ENCODE results near the gene SRA1. TPM values are rescaled to one million over a fixed set of nuclear protein-coding genes. Genes with fewer than 3 reads are reported as not detected.

Gene SRA1
- total and polyA plus RNA-seq, 7 donors: 33.4 to 78.0 (median 37.9) TPM

GRCh38 chr5:140553657-140554056, 3.6 kb downstream of the SRA1 start:
- H3K27me3 ChIP-seq (ENCODE audit: insufficient read depth in 3 of 3, low read length in 2 of 3): no peaks in the 10 kb centered on the region
- intact Hi-C loops (cut with DNase I): no loop called here
- no peaks in the 10 kb centered on the region for H3K9me3 ChIP-seq
- DNase-seq (no peak), ATAC-seq (no peak)
- peaks cover 41% of the 10 kb centered on the region for H3K4me1 ChIP-seq
- peak overlapping the region; percentile 18 for H3K27ac ChIP-seq
- H3K4me3 ChIP-seq: no peak overlapping the region
- WGBS, 3 donors: 76 to 81% (median 80%) methylated on average over 2 of the region's 2 CpGs
- TF ChIP-seq, protein P1, sequence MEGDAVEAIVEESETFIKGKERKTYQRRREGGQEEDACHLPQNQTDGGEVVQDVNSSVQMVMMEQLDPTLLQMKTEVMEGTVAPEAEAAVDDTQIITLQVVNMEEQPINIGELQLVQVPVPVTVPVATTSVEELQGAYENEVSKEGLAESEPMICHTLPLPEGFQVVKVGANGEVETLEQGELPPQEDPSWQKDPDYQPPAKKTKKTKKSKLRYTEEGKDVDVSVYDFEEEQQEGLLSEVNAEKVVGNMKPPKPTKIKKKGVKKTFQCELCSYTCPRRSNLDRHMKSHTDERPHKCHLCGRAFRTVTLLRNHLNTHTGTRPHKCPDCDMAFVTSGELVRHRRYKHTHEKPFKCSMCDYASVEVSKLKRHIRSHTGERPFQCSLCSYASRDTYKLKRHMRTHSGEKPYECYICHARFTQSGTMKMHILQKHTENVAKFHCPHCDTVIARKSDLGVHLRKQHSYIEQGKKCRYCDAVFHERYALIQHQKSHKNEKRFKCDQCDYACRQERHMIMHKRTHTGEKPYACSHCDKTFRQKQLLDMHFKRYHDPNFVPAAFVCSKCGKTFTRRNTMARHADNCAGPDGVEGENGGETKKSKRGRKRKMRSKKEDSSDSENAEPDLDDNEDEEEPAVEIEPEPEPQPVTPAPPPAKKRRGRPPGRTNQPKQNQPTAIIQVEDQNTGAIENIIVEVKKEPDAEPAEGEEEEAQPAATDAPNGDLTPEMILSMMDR (IDR thresholded peaks at IDR 0.05): no peak
- peaks cover 4 to 48% of the 10 kb centered on the region in 2 donors for H3K36me3 ChIP-seq (ENCODE audit: insufficient read depth in 1 of 2, low read depth in 1 of 2)

DNA sequence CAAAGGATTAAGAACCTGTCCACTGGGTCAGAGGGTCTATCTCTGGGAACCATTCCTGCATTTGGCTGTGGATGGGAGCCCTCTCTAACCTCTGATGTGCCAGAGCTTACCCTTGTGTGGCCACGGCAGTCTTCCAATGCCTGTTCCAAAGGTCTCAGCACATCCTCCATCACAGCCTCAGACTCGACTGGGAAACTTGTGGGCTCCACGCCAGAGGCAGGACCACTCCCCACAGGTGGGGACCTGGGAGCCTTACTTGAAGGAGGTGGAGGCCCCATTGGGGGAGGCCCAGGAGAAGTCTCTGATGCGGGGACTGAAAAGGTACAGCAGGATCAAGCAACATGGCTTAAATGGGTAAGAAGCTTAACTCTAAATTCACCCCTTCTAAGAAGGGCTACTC, 5.4 kb downstream of the SRA1 start:
- 79 to 84% (median 82%) methylated on average over 4 of the region's 4 CpGs for WGBS, 3 donors
- intact Hi-C loops (cut with DNase I): no loop called here
- TF ChIP-seq, protein P1 (IDR thresholded peaks at IDR 0.05): no peak
- no peaks in the 10 kb centered on the region for H3K27me3 ChIP-seq (ENCODE audit: insufficient read depth in 3 of 3, low read length in 2 of 3)
- H3K4me1 ChIP-seq: peaks cover 55% of the 10 kb centered on the region
- no peak for ATAC-seq
- no peak for DNase-seq
- H3K9me3 ChIP-seq: no peaks in the 10 kb centered on the region
- H3K4me3 ChIP-seq: no peak overlapping the region
- peaks cover 4 to 41% of the 10 kb centered on the region in 2 donors for H3K36me3 ChIP-seq (ENCODE audit: insufficient read depth in 1 of 2, low read depth in 1 of 2)
- no peak overlapping the region for H3K27ac ChIP-seq

GRCh38 chr5:140550147-140551079, 6.9 kb downstream of the SRA1 start:
- no peak overlapping the region for H3K4me3 ChIP-seq
- H3K27ac ChIP-seq: peak overlapping the region; percentile 98
- no peaks in the 10 kb centered on the region for H3K27me3 ChIP-seq (ENCODE audit: insufficient read depth in 3 of 3, low read length in 2 of 3)
- WGBS, 3 donors: 73 to 81% (median 75%) methylated on average over 11 of the region's 11 CpGs
- H3K9me3 ChIP-seq: no peaks in the 10 kb centered on the region
- no peak for ATAC-seq
- H3K4me1 ChIP-seq: peaks cover 52% of the 10 kb centered on the region
- TF ChIP-seq, protein P1 (IDR thresholded peaks at IDR 0.05): no peak
- intact Hi-C loops (cut with DNase I): no loop called here
- DNase-seq: no peak
- H3K36me3 ChIP-seq (ENCODE audit: insufficient read depth in 1 of 2, low read depth in 1 of 2): peaks cover 4 to 47% of the 10 kb centered on the region in 2 donors

- no peaks in the 10 kb centered on the region for H3K27me3 ChIP-seq (ENCODE audit: insufficient read depth in 3 of 3, low read length in 2 of 3)
- H3K27ac ChIP-seq: peak overlapping the region; percentile 98
- peaks cover 43% of the 10 kb centered on the region for H3K4me1 ChIP-seq
- TF ChIP-seq, protein P1 (IDR thresholded peaks at IDR 0.05): no peak
- 26 to 44% (median 37%) methylated on average over 3 of the region's 3 CpGs for WGBS, 3 donors
- peak overlapping the region; percentile 23 for H3K4me3 ChIP-seq
- intact Hi-C loops (cut with DNase I): no loop called here
- H3K9me3 ChIP-seq: no peaks in the 10 kb centered on the region
- H3K36me3 ChIP-seq (ENCODE audit: insufficient read depth in 1 of 2, low read depth in 1 of 2): peaks cover 4 to 56% of the 10 kb centered on the region in 2 donors
- DNase-seq (peak; percentile 58 to 75), ATAC-seq (peak; percentile 33 to 44 (median 44))
These were observed 7.8 kb downstream of the SRA1 start for GRCh38 chr5:140549237-140550144.
